GM23338 (cell line): Measurements from ENCODE around the gene SUGCT.
A peak's percentile ranks its signal among the peaks of the same experiment; 100 is the strongest.

Source experiments
- CREB1 ChIP-seq: fragments of 250-450 bp; sonication (Bioruptor Pico); IDR thresholded peaks from 2 replicates; pipeline ENCODE4 v1.5.0; 2020; ENCODE audit warnings: low read depth, mild to moderate bottlenecking, moderate library complexity
- CTCF ChIP-seq, 2 experiments: fragments of 200-600 bp in 1 of 2; sonication (generic) in 1 of 2; conservative IDR thresholded peaks; 2 replicates each; pipeline versions ENCODE4 v1.5.1 to v1.6.1; 2016 to 2017; ENCODE audit warnings: antibody characterized with exemption in 2 of 2, low read depth in 2 of 2, mild to moderate bottlenecking in 2 of 2, moderate library complexity in 1 of 2
- ETS1 ChIP-seq: IDR thresholded peaks from 2 replicates; pipeline ENCODE4 v1.6.1; 2016; ENCODE audit warnings: antibody characterized with exemption
- EZH2 ChIP-seq: fragments of 200-600 bp; sonication (generic); IDR thresholded peaks from one replicate; pipeline ENCODE4 v1.8.0; 2017; ENCODE audit warnings: antibody characterized with exemption, mild to moderate bottlenecking, low read depth; ENCODE audit not compliant: unreplicated experiment
- EZH2phosphoT487 ChIP-seq: fragments of 200-600 bp; sonication (generic); IDR thresholded peaks from one replicate; pipeline ENCODE4 v1.8.1; 2018; ENCODE audit warnings: antibody characterized with exemption; ENCODE audit not compliant: unreplicated experiment
- JUNB ChIP-seq: IDR thresholded peaks from one replicate; pipeline ENCODE4 v1.6.1; 2016; ENCODE audit warnings: antibody characterized with exemption; ENCODE audit not compliant: unreplicated experiment
- NANOG ChIP-seq: IDR thresholded peaks from 2 replicates; pipeline ENCODE4 v1.6.1; 2016; ENCODE audit warnings: antibody characterized with exemption, borderline replicate concordance
- POLR2AphosphoS5 ChIP-seq: IDR thresholded peaks from 2 replicates; pipeline ENCODE4 v1.6.1; 2016; ENCODE audit warnings: antibody characterized with exemption, low read depth
- STAT1 ChIP-seq: IDR thresholded peaks from one replicate; pipeline ENCODE4 v1.6.1; 2016; ENCODE audit warnings: antibody characterized with exemption; ENCODE audit not compliant: unreplicated experiment
- ZNF114 ChIP-seq: fragments of 250-450 bp; sonication (Bioruptor Pico); IDR thresholded peaks from 2 replicates; pipeline ENCODE4 v1.5.0; 2020; ENCODE audit warnings: mild to moderate bottlenecking, moderate library complexity
- ZNF331 ChIP-seq: fragments of 250-450 bp; sonication (Bioruptor Pico); IDR thresholded peaks from 2 replicates; pipeline ENCODE4 v1.5.0; 2020; ENCODE audit warnings: low read depth, mild to moderate bottlenecking, moderate library complexity
- TF ChIP-seq, protein P1 (sequence below): IDR thresholded peaks from one replicate; pipeline ENCODE4 v1.6.1; 2018; ENCODE audit warnings: antibody characterized with exemption; ENCODE audit not compliant: unreplicated experiment
- TF ChIP-seq, protein P2 (sequence below): fragments of 250-450 bp; sonication (Bioruptor Pico); IDR thresholded peaks from 2 replicates; pipeline ENCODE4 v1.5.0; 2020; ENCODE audit warnings: mild to moderate bottlenecking, moderate library complexity

DNA sequence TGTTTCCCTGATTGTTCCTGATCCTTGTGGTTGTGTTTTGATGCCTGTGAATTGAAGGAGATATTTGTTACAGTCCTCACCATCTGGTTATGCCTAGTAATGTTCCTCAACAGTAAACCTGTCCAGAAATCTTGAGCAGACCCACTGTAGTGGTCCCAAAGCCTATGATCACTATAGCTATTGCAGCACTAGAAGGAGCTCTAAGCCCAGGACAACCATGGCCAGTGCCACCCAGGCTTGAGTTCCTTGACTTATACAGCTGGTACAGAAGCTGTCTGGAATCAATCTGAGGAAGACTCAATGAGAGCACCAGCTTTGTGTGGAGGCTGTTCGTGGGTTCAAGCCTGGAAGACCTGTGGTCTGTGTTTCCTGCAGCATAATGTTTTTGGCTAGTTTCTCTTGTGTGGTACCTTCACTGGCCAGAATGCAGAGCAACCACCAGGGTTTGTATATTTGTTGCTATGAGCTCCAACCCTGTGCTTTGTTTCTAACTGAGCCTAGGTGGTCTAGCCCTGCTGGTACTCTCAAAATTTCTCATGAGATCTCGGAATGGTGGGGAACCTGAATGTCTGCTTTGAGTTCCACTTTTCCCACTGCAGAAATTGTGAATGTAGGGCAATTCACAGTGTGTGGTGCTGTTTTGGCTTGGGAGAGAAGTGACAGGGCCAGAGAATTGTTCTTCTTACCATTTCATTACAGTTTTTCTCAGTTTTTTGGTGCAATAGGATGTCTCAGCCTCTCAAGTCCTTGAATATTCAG is 355.2 kb downstream of the SUGCT start:
- TF ChIP-seq NANOG, result no peak
- TF ChIP-seq EZH2, result no peak
- TF ChIP-seq CTCF (conservative IDR thresholded peaks at IDR 0.05; ENCODE audit: low read depth in 2 of 2), result peak in 1 of 2 experiments; percentile 24; a peak in 2 of 4 replicates
- TF ChIP-seq POLR2AphosphoS5, result no peak
- TF ChIP-seq EZH2phosphoT487, result no peak
- no peak for TF ChIP-seq STAT1
- TF ChIP-seq CREB1, result no peak
- TF ChIP-seq, protein P1, sequence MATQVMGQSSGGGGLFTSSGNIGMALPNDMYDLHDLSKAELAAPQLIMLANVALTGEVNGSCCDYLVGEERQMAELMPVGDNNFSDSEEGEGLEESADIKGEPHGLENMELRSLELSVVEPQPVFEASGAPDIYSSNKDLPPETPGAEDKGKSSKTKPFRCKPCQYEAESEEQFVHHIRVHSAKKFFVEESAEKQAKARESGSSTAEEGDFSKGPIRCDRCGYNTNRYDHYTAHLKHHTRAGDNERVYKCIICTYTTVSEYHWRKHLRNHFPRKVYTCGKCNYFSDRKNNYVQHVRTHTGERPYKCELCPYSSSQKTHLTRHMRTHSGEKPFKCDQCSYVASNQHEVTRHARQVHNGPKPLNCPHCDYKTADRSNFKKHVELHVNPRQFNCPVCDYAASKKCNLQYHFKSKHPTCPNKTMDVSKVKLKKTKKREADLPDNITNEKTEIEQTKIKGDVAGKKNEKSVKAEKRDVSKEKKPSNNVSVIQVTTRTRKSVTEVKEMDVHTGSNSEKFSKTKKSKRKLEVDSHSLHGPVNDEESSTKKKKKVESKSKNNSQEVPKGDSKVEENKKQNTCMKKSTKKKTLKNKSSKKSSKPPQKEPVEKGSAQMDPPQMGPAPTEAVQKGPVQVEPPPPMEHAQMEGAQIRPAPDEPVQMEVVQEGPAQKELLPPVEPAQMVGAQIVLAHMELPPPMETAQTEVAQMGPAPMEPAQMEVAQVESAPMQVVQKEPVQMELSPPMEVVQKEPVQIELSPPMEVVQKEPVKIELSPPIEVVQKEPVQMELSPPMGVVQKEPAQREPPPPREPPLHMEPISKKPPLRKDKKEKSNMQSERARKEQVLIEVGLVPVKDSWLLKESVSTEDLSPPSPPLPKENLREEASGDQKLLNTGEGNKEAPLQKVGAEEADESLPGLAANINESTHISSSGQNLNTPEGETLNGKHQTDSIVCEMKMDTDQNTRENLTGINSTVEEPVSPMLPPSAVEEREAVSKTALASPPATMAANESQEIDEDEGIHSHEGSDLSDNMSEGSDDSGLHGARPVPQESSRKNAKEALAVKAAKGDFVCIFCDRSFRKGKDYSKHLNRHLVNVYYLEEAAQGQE, result no peak
- no peak for TF ChIP-seq ETS1
- no peak for TF ChIP-seq ZNF114 (CRISPR knock-in tag)
- no peak for TF ChIP-seq JUNB
- TF ChIP-seq, protein P2, sequence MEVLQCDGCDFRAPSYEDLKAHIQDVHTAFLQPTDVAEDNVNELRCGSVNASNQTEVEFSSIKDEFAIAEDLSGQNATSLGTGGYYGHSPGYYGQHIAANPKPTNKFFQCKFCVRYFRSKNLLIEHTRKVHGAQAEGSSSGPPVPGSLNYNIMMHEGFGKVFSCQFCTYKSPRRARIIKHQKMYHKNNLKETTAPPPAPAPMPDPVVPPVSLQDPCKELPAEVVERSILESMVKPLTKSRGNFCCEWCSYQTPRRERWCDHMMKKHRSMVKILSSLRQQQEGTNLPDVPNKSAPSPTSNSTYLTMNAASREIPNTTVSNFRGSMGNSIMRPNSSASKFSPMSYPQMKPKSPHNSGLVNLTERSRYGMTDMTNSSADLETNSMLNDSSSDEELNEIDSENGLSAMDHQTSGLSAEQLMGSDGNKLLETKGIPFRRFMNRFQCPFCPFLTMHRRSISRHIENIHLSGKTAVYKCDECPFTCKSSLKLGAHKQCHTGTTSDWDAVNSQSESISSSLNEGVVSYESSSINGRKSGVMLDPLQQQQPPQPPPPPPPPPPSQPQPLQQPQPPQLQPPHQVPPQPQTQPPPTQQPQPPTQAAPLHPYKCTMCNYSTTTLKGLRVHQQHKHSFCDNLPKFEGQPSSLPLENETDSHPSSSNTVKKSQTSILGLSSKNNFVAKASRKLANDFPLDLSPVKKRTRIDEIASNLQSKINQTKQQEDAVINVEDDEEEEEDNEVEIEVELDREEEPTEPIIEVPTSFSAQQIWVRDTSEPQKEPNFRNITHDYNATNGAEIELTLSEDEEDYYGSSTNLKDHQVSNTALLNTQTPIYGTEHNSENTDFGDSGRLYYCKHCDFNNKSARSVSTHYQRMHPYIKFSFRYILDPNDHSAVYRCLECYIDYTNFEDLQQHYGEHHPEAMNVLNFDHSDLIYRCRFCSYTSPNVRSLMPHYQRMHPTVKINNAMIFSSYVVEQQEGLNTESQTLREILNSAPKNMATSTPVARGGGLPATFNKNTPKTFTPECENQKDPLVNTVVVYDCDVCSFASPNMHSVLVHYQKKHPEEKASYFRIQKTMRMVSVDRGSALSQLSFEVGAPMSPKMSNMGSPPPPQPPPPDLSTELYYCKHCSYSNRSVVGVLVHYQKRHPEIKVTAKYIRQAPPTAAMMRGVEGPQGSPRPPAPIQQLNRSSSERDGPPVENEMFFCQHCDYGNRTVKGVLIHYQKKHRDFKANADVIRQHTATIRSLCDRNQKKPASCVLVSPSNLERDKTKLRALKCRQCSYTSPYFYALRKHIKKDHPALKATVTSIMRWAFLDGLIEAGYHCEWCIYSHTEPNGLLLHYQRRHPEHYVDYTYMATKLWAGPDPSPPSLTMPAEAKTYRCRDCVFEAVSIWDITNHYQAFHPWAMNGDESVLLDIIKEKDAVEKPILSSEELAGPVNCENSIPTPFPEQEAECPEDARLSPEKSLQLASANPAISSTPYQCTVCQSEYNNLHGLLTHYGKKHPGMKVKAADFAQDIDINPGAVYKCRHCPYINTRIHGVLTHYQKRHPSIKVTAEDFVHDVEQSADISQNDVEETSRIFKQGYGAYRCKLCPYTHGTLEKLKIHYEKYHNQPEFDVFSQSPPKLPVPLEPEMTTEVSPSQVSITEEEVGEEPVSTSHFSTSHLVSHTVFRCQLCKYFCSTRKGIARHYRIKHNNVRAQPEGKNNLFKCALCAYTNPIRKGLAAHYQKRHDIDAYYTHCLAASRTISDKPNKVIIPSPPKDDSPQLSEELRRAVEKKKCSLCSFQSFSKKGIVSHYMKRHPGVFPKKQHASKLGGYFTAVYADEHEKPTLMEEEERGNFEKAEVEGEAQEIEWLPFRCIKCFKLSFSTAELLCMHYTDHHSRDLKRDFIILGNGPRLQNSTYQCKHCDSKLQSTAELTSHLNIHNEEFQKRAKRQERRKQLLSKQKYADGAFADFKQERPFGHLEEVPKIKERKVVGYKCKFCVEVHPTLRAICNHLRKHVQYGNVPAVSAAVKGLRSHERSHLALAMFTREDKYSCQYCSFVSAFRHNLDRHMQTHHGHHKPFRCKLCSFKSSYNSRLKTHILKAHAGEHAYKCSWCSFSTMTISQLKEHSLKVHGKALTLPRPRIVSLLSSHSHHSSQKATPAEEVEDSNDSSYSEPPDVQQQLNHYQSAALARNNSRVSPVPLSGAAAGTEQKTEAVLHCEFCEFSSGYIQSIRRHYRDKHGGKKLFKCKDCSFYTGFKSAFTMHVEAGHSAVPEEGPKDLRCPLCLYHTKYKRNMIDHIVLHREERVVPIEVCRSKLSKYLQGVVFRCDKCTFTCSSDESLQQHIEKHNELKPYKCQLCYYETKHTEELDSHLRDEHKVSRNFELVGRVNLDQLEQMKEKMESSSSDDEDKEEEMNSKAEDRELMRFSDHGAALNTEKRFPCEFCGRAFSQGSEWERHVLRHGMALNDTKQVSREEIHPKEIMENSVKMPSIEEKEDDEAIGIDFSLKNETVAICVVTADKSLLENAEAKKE (CRISPR knock-in tag), result no peak
- TF ChIP-seq ZNF331, result no peak
